Loucy (cell line): Measurements from ENCODE around the gene NR1D2.

Source experiments
- H2AFZ ChIP-seq: fragments of 200-600 bp; sonication (generic); 2 replicates; pipeline ENCODE4 v1.6.0; 2016; ENCODE audit warnings: antibody characterized with exemption, mild to moderate bottlenecking, low read length, moderate library complexity
- H3F3A ChIP-seq: fragments of 200-600 bp; 2 replicates; pipeline ENCODE4 v1.6.0; 2016; ENCODE audit warnings: antibody characterized with exemption, low read depth, mild to moderate bottlenecking
- H3K27me3 ChIP-seq: fragments of 200-600 bp; sonication (generic); 2 replicates; pipeline ENCODE4 v1.6.1; 2014; ENCODE audit warnings: low read length, mild to moderate bottlenecking; ENCODE audit not compliant: insufficient read depth, poor library complexity, severe bottlenecking
- H3K36me3 ChIP-seq: fragments of 200-600 bp; sonication (generic); 2 replicates; pipeline ENCODE4 v1.6.1; 2016; ENCODE audit warnings: low read length; ENCODE audit not compliant: insufficient read depth
- H3K4me1 ChIP-seq: fragments of 200-600 bp; sonication (generic); 2 replicates; pipeline ENCODE4 v1.5.1; 2014; ENCODE audit warnings: low read length, mild to moderate bottlenecking; ENCODE audit not compliant: insufficient read depth, poor library complexity, severe bottlenecking
- H3K4me2 ChIP-seq: fragments of 200-600 bp; sonication (generic); 2 replicates; pipeline ENCODE4 v1.6.0; 2014; ENCODE audit warnings: antibody characterized with exemption, low read length, low read depth, mild to moderate bottlenecking; ENCODE audit not compliant: poor library complexity, severe bottlenecking
- H3K4me3 ChIP-seq: fragments of 200-600 bp; sonication (generic); 2 replicates; pipeline ENCODE4 v1.5.1; 2014; ENCODE audit warnings: low read length, mild to moderate bottlenecking, mixed read lengths; ENCODE audit not compliant: poor library complexity, severe bottlenecking
- H3K79me2 ChIP-seq: fragments of 200-600 bp; sonication (generic); 2 replicates; pipeline ENCODE4 v1.6.1; 2014; ENCODE audit warnings: low read length; ENCODE audit not compliant: insufficient read depth
- H3K9ac ChIP-seq: fragments of 200-600 bp; sonication (generic); 2 replicates; pipeline ENCODE4 v1.6.0; 2014; ENCODE audit warnings: mild to moderate bottlenecking, low read depth, low read length, moderate library complexity; ENCODE audit not compliant: poor library complexity, severe bottlenecking
- H3K9me2 ChIP-seq: fragments of 200-600 bp; sonication (generic); replicated peaks from 2 replicates; pipeline ENCODE4 v1.6.1; 2016; ENCODE audit warnings: low read depth, low read length, mixed read lengths
- H3K9me3 ChIP-seq: fragments of 200-600 bp; sonication (generic); 2 replicates; pipeline ENCODE4 v1.6.1; 2014; ENCODE audit warnings: mild to moderate bottlenecking, antibody characterized with exemption, low read length, low read depth; ENCODE audit not compliant: insufficient read depth
- H4K20me1 ChIP-seq: fragments of 200-600 bp; sonication (generic); 2 replicates; pipeline ENCODE4 v1.6.0; 2014; ENCODE audit warnings: antibody characterized with exemption, low read length, mild to moderate bottlenecking; ENCODE audit not compliant: insufficient read depth, poor library complexity, severe bottlenecking
- EZH2phosphoT487 ChIP-seq: fragments of 200-600 bp; IDR thresholded peaks from 2 replicates; pipeline ENCODE4 v1.6.1; 2018; ENCODE audit warnings: antibody characterized with exemption, mild to moderate bottlenecking, moderate library complexity, borderline replicate concordance
- TF ChIP-seq, protein P1 (sequence below): fragments of 200-600 bp; sonication (generic); conservative IDR thresholded peaks from 2 replicates; pipeline ENCODE4 v1.5.1; 2014; ENCODE audit warnings: mild to moderate bottlenecking, antibody characterized with exemption, low read length

Gene NR1D2

DNA sequence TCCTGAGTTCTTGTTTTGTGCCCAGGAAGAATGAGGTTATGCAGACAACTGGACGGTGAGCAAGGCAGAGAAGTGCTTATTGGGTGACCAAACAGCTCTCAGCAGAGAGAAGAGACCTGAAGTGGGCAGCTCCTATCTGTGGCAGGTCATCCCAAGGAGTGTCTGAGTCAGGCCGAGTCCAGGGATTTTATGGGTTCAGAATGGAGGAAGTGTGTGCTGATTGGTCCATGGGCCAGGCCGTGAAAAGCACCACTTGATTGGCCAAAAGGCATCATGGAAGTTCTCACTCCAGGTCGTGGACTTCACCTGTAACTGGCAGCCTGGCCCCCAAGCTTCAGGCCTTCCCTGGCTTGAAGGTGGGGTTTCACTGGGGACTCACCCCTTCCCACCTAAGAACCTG lies 74.5 kb downstream of the NR1D2 start:
- no peak overlapping the region for H3K4me3 ChIP-seq
- TF ChIP-seq, protein P1, sequence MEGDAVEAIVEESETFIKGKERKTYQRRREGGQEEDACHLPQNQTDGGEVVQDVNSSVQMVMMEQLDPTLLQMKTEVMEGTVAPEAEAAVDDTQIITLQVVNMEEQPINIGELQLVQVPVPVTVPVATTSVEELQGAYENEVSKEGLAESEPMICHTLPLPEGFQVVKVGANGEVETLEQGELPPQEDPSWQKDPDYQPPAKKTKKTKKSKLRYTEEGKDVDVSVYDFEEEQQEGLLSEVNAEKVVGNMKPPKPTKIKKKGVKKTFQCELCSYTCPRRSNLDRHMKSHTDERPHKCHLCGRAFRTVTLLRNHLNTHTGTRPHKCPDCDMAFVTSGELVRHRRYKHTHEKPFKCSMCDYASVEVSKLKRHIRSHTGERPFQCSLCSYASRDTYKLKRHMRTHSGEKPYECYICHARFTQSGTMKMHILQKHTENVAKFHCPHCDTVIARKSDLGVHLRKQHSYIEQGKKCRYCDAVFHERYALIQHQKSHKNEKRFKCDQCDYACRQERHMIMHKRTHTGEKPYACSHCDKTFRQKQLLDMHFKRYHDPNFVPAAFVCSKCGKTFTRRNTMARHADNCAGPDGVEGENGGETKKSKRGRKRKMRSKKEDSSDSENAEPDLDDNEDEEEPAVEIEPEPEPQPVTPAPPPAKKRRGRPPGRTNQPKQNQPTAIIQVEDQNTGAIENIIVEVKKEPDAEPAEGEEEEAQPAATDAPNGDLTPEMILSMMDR = no peak
- no peak for TF ChIP-seq EZH2phosphoT487

DNA sequence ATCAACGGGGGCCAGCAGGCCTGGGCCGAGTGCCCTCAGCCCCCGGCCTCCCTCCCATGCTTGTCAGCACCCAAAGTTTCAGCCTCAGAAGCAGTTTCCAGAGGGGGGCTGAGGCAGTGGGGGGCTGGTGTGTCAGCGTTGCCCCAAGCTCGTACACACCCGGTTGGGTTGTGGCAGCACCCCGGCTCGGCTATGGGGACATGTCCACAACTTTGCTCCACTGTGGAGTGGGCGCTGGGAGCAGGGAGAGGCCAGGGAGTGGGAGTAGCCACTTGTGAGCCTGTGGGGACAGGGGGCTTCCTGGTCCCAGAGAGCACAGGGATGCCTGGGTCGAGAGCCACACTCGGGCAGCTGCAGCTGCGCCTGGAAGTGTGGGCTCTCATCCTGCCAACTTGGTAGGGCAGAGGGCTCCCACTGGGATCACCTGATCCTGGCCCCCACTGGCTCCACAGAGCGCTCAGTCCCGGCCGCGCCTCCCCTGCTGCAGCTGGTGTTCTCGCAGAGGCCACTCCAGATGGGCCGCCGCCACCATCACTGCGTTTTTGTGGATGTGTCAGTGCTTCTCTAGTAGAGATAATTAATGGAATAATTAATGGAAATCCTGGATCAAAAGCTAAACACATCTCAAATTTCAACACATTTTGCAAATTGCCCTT lies 75.1 kb downstream of the NR1D2 start:
- Histone ChIP-seq H3K79me2 (no peaks in the 10 kb centered on the region), H3K36me3 (no peaks in the 10 kb centered on the region), H3K4me2 (no peak overlapping the region), H3K4me1 (no peaks in the 10 kb centered on the region), H2AFZ (no peak overlapping the region), H4K20me1 (no peaks in the 10 kb centered on the region), H3K27me3 (no peaks in the 10 kb centered on the region), H3K9me3 (no peaks in the 10 kb centered on the region), H3K4me3 (no peak overlapping the region), H3F3A (no peaks in the 10 kb centered on the region), H3K9ac (no peak overlapping the region), H3K9me2 (no peaks in the 10 kb centered on the region)
- TF ChIP-seq, protein P1 = no peak
- TF ChIP-seq EZH2phosphoT487 = no peak

More for the DNA sequence above, 74.5 kb downstream of the NR1D2 start:
- Histone ChIP-seq H4K20me1 (no peaks in the 10 kb centered on the region), H3K36me3 (no peaks in the 10 kb centered on the region), H3K9me2 (no peaks in the 10 kb centered on the region), H3K79me2 (no peaks in the 10 kb centered on the region), H3F3A (no peaks in the 10 kb centered on the region), H3K27me3 (no peaks in the 10 kb centered on the region), H3K9me3 (no peaks in the 10 kb centered on the region), H3K9ac (no peak overlapping the region), H2AFZ (no peak overlapping the region), H3K4me1 (no peaks in the 10 kb centered on the region), H3K4me2 (no peak overlapping the region)

DNA sequence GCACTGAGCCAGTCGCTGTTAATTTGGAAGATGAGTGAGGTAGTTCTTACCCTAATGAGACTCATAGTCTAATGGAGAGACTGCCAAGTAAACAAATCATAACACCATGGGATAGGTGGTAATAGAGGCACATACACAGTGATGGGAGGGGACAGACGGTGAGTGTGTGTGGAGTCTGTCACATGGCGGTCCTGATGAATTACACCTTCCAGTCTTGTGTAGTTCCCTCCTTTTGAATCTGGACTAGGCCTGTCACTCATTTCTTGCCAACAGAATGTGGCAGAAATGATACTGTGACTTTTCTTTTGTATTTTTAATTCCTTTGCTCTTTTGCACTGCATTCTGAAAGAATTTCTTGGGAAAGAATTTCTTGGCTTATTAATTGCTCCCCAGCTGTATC lies 78.1 kb downstream of the NR1D2 start:
- TF ChIP-seq, protein P1 = no peak
- no peak for TF ChIP-seq EZH2phosphoT487
- no peaks in the 10 kb centered on the region for H3K9me3 ChIP-seq
- no peak overlapping the region for H2AFZ ChIP-seq
- no peak overlapping the region for H3K4me2 ChIP-seq
- no peaks in the 10 kb centered on the region for H3K9me2 ChIP-seq
- H3K36me3 ChIP-seq = no peaks in the 10 kb centered on the region
- no peaks in the 10 kb centered on the region for H3K4me1 ChIP-seq
- no peak overlapping the region for H3K9ac ChIP-seq
- no peak overlapping the region for H3K4me3 ChIP-seq
- H4K20me1 ChIP-seq = no peaks in the 10 kb centered on the region
- no peaks in the 10 kb centered on the region for H3F3A ChIP-seq
- no peaks in the 10 kb centered on the region for H3K79me2 ChIP-seq
- no peaks in the 10 kb centered on the region for H3K27me3 ChIP-seq
